T47D (cell line): Measurements from ENCODE around the gene STRAP.
A peak's percentile ranks its signal among the peaks of the same experiment; 100 is the strongest.

Source experiments
- DNase-seq, 2 experiments: peaks; one replicate each; pipeline versions ENCODE4 v3.0.0 to v3.0.0-alpha.2; 2011 to 2012; ENCODE audit warnings: low read depth in 1 of 2, low spot score in 1 of 2
- JUND ChIP-seq: IDR thresholded peaks from 2 replicates; pipeline ENCODE4 v1.6.1; 2012; ENCODE audit warnings: low read depth
- in situ Hi-C: cut with HindIII; loops from 2 replicates; pipeline ENCODE4 v1.10.0; 2016; ENCODE audit warnings: low sequenced_read_pairs, low pct_unique_long_range_greater_than_20kb

STRAP gene, protein sequence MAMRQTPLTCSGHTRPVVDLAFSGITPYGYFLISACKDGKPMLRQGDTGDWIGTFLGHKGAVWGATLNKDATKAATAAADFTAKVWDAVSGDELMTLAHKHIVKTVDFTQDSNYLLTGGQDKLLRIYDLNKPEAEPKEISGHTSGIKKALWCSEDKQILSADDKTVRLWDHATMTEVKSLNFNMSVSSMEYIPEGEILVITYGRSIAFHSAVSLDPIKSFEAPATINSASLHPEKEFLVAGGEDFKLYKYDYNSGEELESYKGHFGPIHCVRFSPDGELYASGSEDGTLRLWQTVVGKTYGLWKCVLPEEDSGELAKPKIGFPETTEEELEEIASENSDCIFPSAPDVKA

GRCh38 chr12:15882118-15882971, at the start of gene STRAP:
Gene STRAP (plus strand): TSS chr12:15882387. CDS start chr12:15882708, 321 bp downstream.
- TF ChIP-seq JUND = no peak
- in situ Hi-C loops = no loop called here
- DNase-seq = peak; percentile 74 to 97

DNA sequence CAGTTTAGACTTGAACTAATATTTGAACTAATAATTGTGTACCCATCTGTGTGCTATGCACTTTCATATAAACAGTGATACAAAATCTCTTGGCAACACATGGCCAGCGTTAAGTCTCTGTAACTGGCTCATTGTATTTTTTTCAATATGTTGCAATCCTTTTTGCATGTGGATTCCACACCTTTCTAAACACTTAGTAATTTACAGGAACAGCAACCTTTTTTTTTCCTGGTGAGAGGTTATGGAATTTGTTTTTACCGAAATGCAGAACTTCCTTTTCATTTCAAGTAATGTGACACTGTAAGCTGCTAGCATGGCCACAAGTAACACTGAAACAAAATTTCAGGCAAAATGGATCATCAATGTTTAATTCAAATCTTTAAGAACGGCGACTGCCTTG, 47.6 kb upstream of the STRAP start:
- no peak for DNase-seq
- in situ Hi-C loops = no loop called here
- TF ChIP-seq JUND = no peak

DNA sequence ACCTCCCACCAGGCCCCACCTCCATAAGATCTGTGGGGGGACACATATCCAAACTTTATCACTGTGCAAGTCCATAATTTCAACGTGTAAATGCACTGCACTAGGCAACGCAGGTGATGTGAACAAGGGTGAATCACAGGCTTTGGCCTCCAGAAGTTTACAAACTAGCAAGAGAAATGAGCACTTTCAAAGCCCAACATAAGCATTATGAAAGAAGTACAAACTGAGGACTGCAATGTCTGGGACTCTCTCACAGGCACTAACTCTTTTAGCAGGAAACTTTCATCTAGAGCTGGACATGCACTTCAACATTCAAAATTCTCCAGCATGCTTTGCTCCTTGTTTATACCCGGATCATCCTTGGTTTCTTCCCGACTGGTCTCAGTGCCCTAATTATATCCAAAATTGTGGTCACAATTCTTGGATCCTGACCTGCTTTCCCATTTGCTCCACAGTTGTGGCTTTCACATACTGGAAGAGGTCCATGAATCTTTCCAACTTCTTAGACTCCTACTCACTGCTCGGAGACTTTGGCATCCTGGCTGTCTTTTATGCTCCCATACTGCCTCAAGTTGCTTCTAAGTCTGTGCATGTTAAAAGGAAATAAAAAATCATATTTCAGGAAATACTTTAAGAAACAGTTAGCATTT, 44.9 kb upstream of the STRAP start:
- in situ Hi-C loops = no loop called here
- DNase-seq = no peak
- no peak for TF ChIP-seq JUND

DNA sequence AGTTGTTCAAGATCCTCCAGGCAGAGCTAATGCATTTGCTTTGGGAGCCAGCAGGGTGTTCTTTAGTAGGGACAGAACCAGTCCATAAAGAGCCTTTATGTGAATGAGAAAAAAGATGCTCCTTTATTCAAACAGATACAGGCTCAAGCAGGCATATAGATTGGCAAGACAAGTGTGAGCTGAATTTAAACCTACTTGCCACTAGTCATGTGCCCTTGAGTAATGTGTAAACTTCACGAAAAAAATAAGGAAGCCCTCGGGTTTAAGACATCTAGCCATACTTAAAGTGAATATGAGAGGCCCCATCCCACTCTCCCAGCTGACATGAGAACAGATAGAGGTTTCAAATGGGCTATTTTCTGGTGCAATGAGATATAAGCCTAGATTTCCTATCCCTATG, 43.1 kb upstream of the STRAP start:
- TF ChIP-seq JUND = no peak
- DNase-seq = no peak
- in situ Hi-C loops = no loop called here

GRCh38 chr12:15839682-15840081, 42.5 kb upstream of the STRAP start:
- in situ Hi-C loops = no loop called here
- TF ChIP-seq JUND = no peak
- DNase-seq = no peak

DNA sequence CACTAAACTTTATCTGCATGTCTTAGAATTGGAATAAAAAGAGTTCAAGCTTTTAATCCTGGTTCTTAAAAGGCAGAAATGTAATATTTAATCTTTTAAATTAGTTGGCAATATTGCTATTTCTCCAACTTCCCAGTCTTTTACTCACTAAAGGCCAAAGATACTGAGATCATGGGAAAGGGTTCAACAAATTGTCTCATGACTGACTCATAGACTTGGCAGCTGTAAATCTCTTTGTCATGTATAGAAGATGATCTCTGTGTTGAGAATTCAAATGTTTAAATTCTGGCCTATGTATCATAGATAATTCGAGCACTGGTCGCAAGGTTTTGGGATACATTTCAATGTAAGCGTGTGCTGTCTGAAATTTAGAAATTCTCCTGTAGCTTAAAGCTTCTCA, 40.1 kb upstream of the STRAP start:
- DNase-seq = no peak
- no peak for TF ChIP-seq JUND
- in situ Hi-C loops = no loop called here

- no peak for TF ChIP-seq JUND
- DNase-seq = no peak
- in situ Hi-C loops = no loop called here
Observed at GRCh38 chr12:15846887-15847286, 35.3 kb upstream of the STRAP start.

DNA sequence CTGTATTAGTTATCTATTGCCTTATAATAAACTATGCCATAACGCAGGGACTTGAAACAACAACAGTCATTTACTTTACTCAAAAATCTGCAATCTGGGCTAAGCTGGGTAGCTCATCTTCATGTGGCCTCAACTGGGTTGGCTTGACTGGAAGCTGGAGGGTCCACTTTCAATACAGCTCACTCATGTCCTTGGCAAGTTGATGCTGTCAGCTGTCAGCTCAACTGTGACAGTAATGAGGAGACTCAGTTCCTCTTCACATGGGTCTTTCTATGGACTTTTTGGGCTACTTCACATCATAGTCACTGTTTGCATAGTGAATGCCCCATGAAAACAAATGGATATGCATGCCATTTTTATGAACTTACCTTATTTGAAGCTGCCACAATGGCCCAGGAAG, 33.6 kb upstream of the STRAP start:
- in situ Hi-C loops = no loop called here

GRCh38 chr12:15851045-15851620, 31.1 kb upstream of the STRAP start:
- in situ Hi-C loops = no loop called here
- no peak for DNase-seq
- no peak for TF ChIP-seq JUND

More for the DNA sequence above, 33.6 kb upstream of the STRAP start:
- no peak for DNase-seq
- TF ChIP-seq JUND = no peak

DNA sequence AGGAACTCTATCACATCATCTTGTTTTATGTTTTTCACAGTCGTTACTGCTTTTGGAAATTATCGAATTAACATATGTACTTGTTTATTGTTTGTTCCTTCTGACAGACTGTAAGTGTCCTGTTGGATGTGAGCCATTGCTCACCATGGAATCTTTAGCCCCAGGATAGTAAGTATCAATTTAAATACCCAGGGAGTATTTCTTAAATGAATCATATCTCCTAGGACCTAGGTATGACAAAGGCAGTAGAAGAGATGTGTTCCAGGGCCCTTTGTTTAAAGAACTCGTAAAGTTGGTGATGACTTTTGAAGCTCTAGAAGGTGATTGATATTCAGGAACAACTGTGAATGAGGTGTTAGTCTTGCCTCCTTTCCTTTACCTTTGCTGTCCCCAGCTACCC, 30.3 kb upstream of the STRAP start:
- no peak for DNase-seq
- in situ Hi-C loops = no loop called here
- no peak for TF ChIP-seq JUND

- no peak for DNase-seq
- no peak for TF ChIP-seq JUND
- in situ Hi-C loops = no loop called here
Observed at GRCh38 chr12:15852383-15852782, 29.8 kb upstream of the STRAP start.

GRCh38 chr12:15853877-15854276, 28.3 kb upstream of the STRAP start:
- no peak for TF ChIP-seq JUND
- in situ Hi-C loops = no loop called here

More at GRCh38 chr12:15853877-15854276, 28.3 kb upstream of the STRAP start:
- DNase-seq = no peak
